Lung (tissue), 12 donors: ENCODE measurements around the gene KLHDC4. TPM values are rescaled to one million over a fixed set of nuclear protein-coding genes. Genes with fewer than 3 reads are reported as not detected.

Experiments
- ATAC-seq: fragments of 200-7000 bp; cut with Tn5 transposase; one replicate; pipeline ENCODE4 v1.9.1; 2020; ENCODE audit warnings: moderate number of reproducible peaks; ENCODE audit not compliant: insufficient read depth, low FRiP score
- DNase-seq, 3 donors: peaks; one replicate each; pipeline ENCODE4 v3.0.0-alpha.2; 2013 to 2017
- H3K27ac ChIP-seq, 2 donors: one replicate each; pipeline ENCODE4 v1.5.1; 2013; ENCODE audit warnings: mild to moderate bottlenecking in 2 of 2, moderate library complexity in 2 of 2, control low read depth in 1 of 2, inconsistent platforms in 1 of 2, low read depth in 1 of 2, low read length in 1 of 2
- H3K27me3 ChIP-seq, 3 donors: one replicate each; pipeline ENCODE4 v1.5.1; 2013; ENCODE audit warnings: low read length in 2 of 3; ENCODE audit not compliant: control insufficient read depth in 3 of 3, insufficient read depth in 3 of 3
- H3K36me3 ChIP-seq, 4 donors: one replicate each; pipeline ENCODE4 v1.5.1; 2013; ENCODE audit warnings: low read length in 4 of 4, mild to moderate bottlenecking in 1 of 4, moderate library complexity in 1 of 4; ENCODE audit not compliant: control insufficient read depth in 4 of 4, insufficient read depth in 4 of 4
- H3K4me1 ChIP-seq, 5 donors: one replicate each; pipeline ENCODE4 v1.5.1; 2013; ENCODE audit warnings: low read length in 5 of 5, mild to moderate bottlenecking in 2 of 5, moderate library complexity in 1 of 5; ENCODE audit not compliant: control insufficient read depth in 5 of 5, insufficient read depth in 5 of 5
- H3K4me3 ChIP-seq: one replicate; pipeline ENCODE4 v1.5.1; 2013; ENCODE audit warnings: mild to moderate bottlenecking, control low read depth, moderate library complexity
- H3K9ac ChIP-seq, 2 donors: one replicate each; pipeline ENCODE4 v1.5.1; 2013; ENCODE audit warnings: low read length in 2 of 2, control low read depth in 1 of 2; ENCODE audit not compliant: insufficient read depth in 1 of 2
- H3K9me3 ChIP-seq, 4 donors: one replicate each; pipeline ENCODE4 v1.5.1; 2013; ENCODE audit warnings: low read length in 3 of 4, mild to moderate bottlenecking in 1 of 4, moderate library complexity in 1 of 4; ENCODE audit not compliant: control insufficient read depth in 4 of 4, insufficient read depth in 3 of 4
- CTCF ChIP-seq: IDR thresholded peaks from 2 replicates; pipeline ENCODE4 v1.5.1; 2012; ENCODE audit warnings: mild to moderate bottlenecking; ENCODE audit errors: control extremely low read depth, extremely low read depth
- WGBS, 2 donors: extraction: QIAGEN DNeasy Blood & Tissue Kit; methylation state at CpG; one replicate each; pipeline ENCODE4 v1.1.7; 2013; 5-methylcytosine and 5-hydroxymethylcytosine counted together
- polyA plus RNA-seq, 2 donors: library from polyadenylated mRNA; stranded (reverse); fragments of 200-250 nt; gene quantifications; one replicate each; pipeline ENCODE4 v1.2.1, GENCODE V29; 2013
- total RNA-seq, 2 donors: library from RNA; depleted of rRNA in 1 of 2; stranded (reverse); fragments of >200 nt in 1 of 2; gene quantifications; one replicate each; pipeline ENCODE4 v1.2.1, GENCODE V29; 2014 to 2021
- donor health status: control.
- donor health status: control.
- donor health status: Bipolar disorder and iron deficiency.
- donor health status: healthy.
- donor health status: DM: yes; HTN: yes; CAD: no.

Gene KLHDC4
- total and polyA plus RNA-seq, 4 donors, result 23.3 to 48.4 (median 38.4) TPM

- ATAC-seq (no peak), DNase-seq (no peak)
- Histone ChIP-seq H3K36me3 (peaks cover 3 to 30% (median 8%) of the 10 kb centered on the region in 4 donors), H3K4me3 (no peak overlapping the region), H3K9me3 (no peaks in the 10 kb centered on the region), H3K27ac (no peak overlapping the region), H3K27me3 (no peaks in the 10 kb centered on the region), H3K4me1 (peaks cover 0 to 3% (median 0%) of the 10 kb centered on the region in 5 donors), H3K9ac (no peak overlapping the region)
- TF ChIP-seq CTCF, result no peak
- WGBS, 2 donors, result 97% methylated on average over 13 of the region's 13 CpGs
These were observed 34.2 kb downstream of the KLHDC4 start for GRCh38 chr16:87731607-87732006.

GRCh38 chr16:87729266-87729954 is 36.4 kb downstream of the KLHDC4 start:
- peak in 2 of 3 donors; percentile 27 to 44 for DNase-seq
- ATAC-seq, result no peak
- Histone ChIP-seq H3K9me3 (no peaks in the 10 kb centered on the region), H3K36me3 (peaks cover 3 to 25% (median 8%) of the 10 kb centered on the region in 4 donors), H3K27me3 (no peaks in the 10 kb centered on the region), H3K4me1 (no peaks in the 10 kb centered on the region), H3K27ac (no peak overlapping the region), H3K4me3 (no peak overlapping the region), H3K9ac (no peak overlapping the region)
- 86 to 94% methylated on average over 17 of the region's 17 CpGs for WGBS, 2 donors
- TF ChIP-seq CTCF, result no peak

GRCh38 chr16:87728026-87728425 is 37.8 kb downstream of the KLHDC4 start:
- no peak for TF ChIP-seq CTCF
- Histone ChIP-seq H3K27me3 (no peaks in the 10 kb centered on the region), H3K9me3 (no peaks in the 10 kb centered on the region), H3K27ac (no peak overlapping the region), H3K36me3 (peaks cover 3 to 21% (median 8%) of the 10 kb centered on the region in 4 donors), H3K4me3 (no peak overlapping the region), H3K9ac (no peak overlapping the region), H3K4me1 (peaks cover 0 to 6% (median 2%) of the 10 kb centered on the region in 5 donors)
- WGBS, 2 donors, result 85 to 87% methylated on average over 12 of the region's 12 CpGs
- no peak for DNase-seq
- no peak for ATAC-seq
